Ascending aorta (tissue), 2 donors: ENCODE data around the gene CDX1. TPM values are rescaled to one million over a fixed set of nuclear protein-coding genes. Genes with fewer than 3 reads are reported as not detected.

Experiments
- DNase-seq, 2 donors: peaks; one replicate each; pipeline ENCODE4 v3.0.0-alpha.2; 2019; ENCODE audit warnings: low spot score in 2 of 2
- H3K27ac ChIP-seq, 2 donors: fragments of 200-600 bp; sonication (generic); one replicate each; pipeline ENCODE4 v1.5.1; 2016 to 2017; ENCODE audit warnings: mild to moderate bottlenecking in 1 of 2
- H3K27me3 ChIP-seq: fragments of 200-600 bp; sonication (generic); one replicate; pipeline ENCODE4 v1.5.1; 2017
- H3K36me3 ChIP-seq, 2 donors: fragments of 200-600 bp; sonication (generic); one replicate each; pipeline ENCODE4 v1.5.1; 2016
- H3K4me1 ChIP-seq, 2 donors: fragments of 200-600 bp; sonication (generic); one replicate each; pipeline ENCODE4 v1.5.1; 2016 to 2017; ENCODE audit warnings: mild to moderate bottlenecking in 1 of 2
- H3K4me3 ChIP-seq, 2 donors: fragments of 200-600 bp; sonication (generic); one replicate each; pipeline ENCODE4 v1.5.1; 2016 to 2017; ENCODE audit warnings: mild to moderate bottlenecking in 1 of 2
- H3K9me3 ChIP-seq, 2 donors: fragments of 200-600 bp; sonication (generic); one replicate each; pipeline ENCODE4 v1.5.1; 2016
- CTCF ChIP-seq, 3 experiments: fragments of 200-600 bp in 2 of 3; fragments of 450-650 bp in 1 of 3; sonication (generic) in 2 of 3; IDR thresholded peaks; one replicate each; pipeline ENCODE4 v1.5.1; 2016 to 2019; ENCODE audit warnings: antibody characterized with exemption in 3 of 3, mild to moderate bottlenecking in 1 of 3, moderate library complexity in 1 of 3
- intact Hi-C: fragments of 100-400 bp; cut with DNase I; formaldehyde crosslinking; loops from one replicate; pipeline ENCODE4 v1.15.1; 2023
- total RNA-seq: library from RNA; depleted of rRNA; stranded (reverse); fragments of >200 nt; gene quantifications from one replicate; pipeline ENCODE4 v1.1.0, GENCODE V29; 2016

Gene CDX1
- total RNA-seq, 1 donor from 2014 or later: not detected

GRCh38 chr5:150186137-150186536 is 19.6 kb downstream of the CDX1 start:
- Histone ChIP-seq H3K4me1 (peaks cover 2 to 12% of the 10 kb centered on the region in 2 donors), H3K27ac (no peak overlapping the region), H3K4me3 (no peak overlapping the region), H3K9me3 (no peaks in the 10 kb centered on the region), H3K36me3 (no peaks in the 10 kb centered on the region), H3K27me3 (no peaks in the 10 kb centered on the region)
- TF ChIP-seq CTCF (IDR thresholded peaks at IDR 0.05): no peak
- intact Hi-C loops: no loop called here
- no peak for DNase-seq

- no peaks in the 10 kb centered on the region for H3K9me3 ChIP-seq
- H3K27me3 ChIP-seq: no peaks in the 10 kb centered on the region
- DNase-seq: no peak
- H3K4me3 ChIP-seq: no peak overlapping the region
- no peaks in the 10 kb centered on the region for H3K36me3 ChIP-seq
- H3K27ac ChIP-seq: no peak overlapping the region
- peaks cover 0 to 5% of the 10 kb centered on the region in 2 donors for H3K4me1 ChIP-seq
- intact Hi-C loops: no loop called here
- TF ChIP-seq CTCF (IDR thresholded peaks at IDR 0.05): no peak
Observed at GRCh38 chr5:150186897-150187296, 20.3 kb downstream of the CDX1 start.

- no peaks in the 10 kb centered on the region for H3K27me3 ChIP-seq
- H3K27ac ChIP-seq: no peak overlapping the region
- no peak for DNase-seq
- intact Hi-C loops: no loop called here
- H3K9me3 ChIP-seq: no peaks in the 10 kb centered on the region
- H3K4me3 ChIP-seq: no peak overlapping the region
- TF ChIP-seq CTCF (IDR thresholded peaks at IDR 0.05): no peak
- no peaks in the 10 kb centered on the region for H3K36me3 ChIP-seq
- peaks cover 0 to 5% of the 10 kb centered on the region in 2 donors for H3K4me1 ChIP-seq
Observed at GRCh38 chr5:150188146-150188842, 21.7 kb downstream of the CDX1 start.

GRCh38 chr5:150189326-150189725 is 22.7 kb downstream of the CDX1 start:
- Histone ChIP-seq H3K27ac (no peak overlapping the region), H3K4me3 (no peak overlapping the region), H3K36me3 (no peaks in the 10 kb centered on the region), H3K4me1 (peaks cover 0 to 5% of the 10 kb centered on the region in 2 donors), H3K9me3 (no peaks in the 10 kb centered on the region), H3K27me3 (no peaks in the 10 kb centered on the region)
- DNase-seq: no peak
- TF ChIP-seq CTCF (IDR thresholded peaks at IDR 0.05): no peak
- intact Hi-C loops: no loop called here

- Histone ChIP-seq H3K27me3 (no peaks in the 10 kb centered on the region), H3K4me3 (peak within 1 kb of the TSS; percentile 31 to 44), H3K27ac (no peak within 1 kb of the TSS), H3K36me3 (no peaks in the 10 kb centered on the region), H3K4me1 (peaks cover 0 to 5% of the 10 kb centered on the region in 2 donors), H3K9me3 (no peaks in the 10 kb centered on the region)
- TF ChIP-seq CTCF (IDR thresholded peaks at IDR 0.05): no peak
- no peak for DNase-seq
- intact Hi-C loops: no loop called here
Observed at GRCh38 chr5:150189728-150190502, 23.3 kb downstream of the CDX1 start, which contains the start of gene SLC6A7. Gene SLC6A7, plus strand, starts transcription at chr5:150190062. Its CDS starts 266 bp downstream, at chr5:150190328.
